T-cell (primary cell): Measurements from ENCODE around the gene PRKAR1B. TPM values are rescaled to one million over a fixed set of nuclear protein-coding genes. Genes with fewer than 3 reads are reported as not detected.

ENCODE experiments used
- ATAC-seq, 4 experiments: fragments of 200-7000 bp in 3 of 4; fragments of 150-1000 bp in 1 of 4; cut with Tn5 transposase; replicated peaks in 1 of 4; 1 replicate in 3 of 4; 2 replicates in 1 of 4; pipeline ENCODE4 v1.10.0; 2021; ENCODE audit warnings: moderate library complexity in 3 of 4, mild to moderate bottlenecking in 2 of 4, moderate number of reproducible peaks in 1 of 4
- CTCF ChIA-PET, 2 donors: fragments of 300-600 bp; sonication (Branson Sonifier 250); formaldehyde crosslinking; loops; one replicate each; lab custom pipeline; 2022; ENCODE audit warnings: antibody characterized with exemption in 2 of 2; lab: Charles Lee
- POLR2A ChIA-PET, 2 donors: fragments of 300-600 bp; sonication (Branson Sonifier 250); formaldehyde crosslinking; loops; one replicate each; lab custom pipeline; 2022; ENCODE audit warnings: antibody characterized with exemption in 2 of 2; lab: Charles Lee
- DNase-seq, 35 experiments: peaks; one replicate each; pipeline versions ENCODE4 v3.0.0 to v3.0.0-alpha.2; 2013 to 2023
- H3K27ac ChIP-seq: one replicate; pipeline ENCODE4 v1.5.1; 2013; ENCODE audit warnings: low read length
- H3K27me3 ChIP-seq, 2 experiments: replicated peaks in 1 of 2; 1 replicate in 1 of 2; 2 replicates in 1 of 2; pipeline versions ENCODE4 v1.6.1 to v1.7.0; 2013; ENCODE audit warnings: low read length in 1 of 2, mixed read lengths in 1 of 2; ENCODE audit not compliant: control insufficient read depth in 2 of 2, insufficient read depth in 2 of 2; ENCODE audit errors: extremely low read depth in 1 of 2
- H3K36me3 ChIP-seq, 2 donors: 1 replicate in 1 of 2; 2 replicates in 1 of 2; pipeline versions ENCODE4 v1.6.1 to v1.7.0; 2013; ENCODE audit warnings: low read length in 1 of 2; ENCODE audit not compliant: control insufficient read depth in 2 of 2, insufficient read depth in 1 of 2; ENCODE audit errors: extremely low read depth in 1 of 2
- H3K4me1 ChIP-seq, 2 experiments: 1 replicate in 1 of 2; 2 replicates in 1 of 2; pipeline versions ENCODE4 v1.6.1 to v1.7.0; 2013; ENCODE audit warnings: low read length in 2 of 2, mixed read lengths in 1 of 2; ENCODE audit not compliant: insufficient read depth in 2 of 2, control insufficient read depth in 1 of 2; ENCODE audit errors: extremely low read depth in 1 of 2
- H3K4me3 ChIP-seq, 2 donors: 1 replicate in 1 of 2; 2 replicates in 1 of 2; pipeline versions ENCODE4 v1.5.1 to v1.7.0; 2013; ENCODE audit warnings: mild to moderate bottlenecking in 2 of 2, low read length in 1 of 2, moderate library complexity in 1 of 2; ENCODE audit not compliant: control insufficient read depth in 1 of 2; ENCODE audit errors: extremely low read depth in 1 of 2
- H3K9me3 ChIP-seq: 2 replicates; pipeline ENCODE4 v1.7.0; 2013
- H3K27ac Mint-ChIP-seq, 2 donors: one replicate each; pipeline ENCODE4 v1.8.0; 2020 to 2021; ENCODE audit warnings: mild to moderate bottlenecking in 2 of 2, mixed read lengths in 2 of 2
- H3K27me3 Mint-ChIP-seq, 2 donors: one replicate each; pipeline ENCODE4 v1.8.0; 2021 to 2022; ENCODE audit warnings: mixed read lengths in 2 of 2
- H3K36me3 Mint-ChIP-seq: one replicate; pipeline ENCODE4 v1.8.0; 2021; ENCODE audit warnings: mixed read lengths
- H3K4me1 Mint-ChIP-seq, 3 donors: one replicate each; pipeline ENCODE4 v1.8.0; 2020 to 2022; ENCODE audit warnings: mixed read lengths in 3 of 3, mild to moderate bottlenecking in 1 of 3
- H3K4me3 Mint-ChIP-seq, 3 donors: one replicate each; pipeline ENCODE4 v1.8.0; 2020 to 2022; ENCODE audit warnings: mild to moderate bottlenecking in 3 of 3, mixed read lengths in 3 of 3, moderate library complexity in 3 of 3
- H3K9me3 Mint-ChIP-seq, 3 donors: one replicate each; pipeline ENCODE4 v1.8.0; 2020 to 2022; ENCODE audit warnings: mixed read lengths in 3 of 3
- WGBS: methylation state at CpG from one replicate; pipeline ENCODE4 v1.1.5; 2013; ENCODE audit warnings: missing lambda C conversion rate; ENCODE audit not compliant: insufficient coverage; 5-methylcytosine and 5-hydroxymethylcytosine counted together
- total RNA-seq, 35 experiments: library from RNA in 6 of 35; stranded (reverse) in 6 of 35; fragments of 120-200 nt in 1 of 35; gene quantifications; one replicate each; pipeline versions ENCODE4 v1.2.1 to v1.2.4 and lab custom pipeline; 2013 to 2026

PRKAR1B gene
- total RNA-seq (10 to 100 TPM; 20.7 to 35.4 (median 24.4) TPM), total RNA-seq (lab: John Stamatoyannopoulos, UW) (9.8 to 52.8 (median 21.0) reads per million in 29 experiments)
- 9.2 TPM for total RNA-seq (2013)

DNA sequence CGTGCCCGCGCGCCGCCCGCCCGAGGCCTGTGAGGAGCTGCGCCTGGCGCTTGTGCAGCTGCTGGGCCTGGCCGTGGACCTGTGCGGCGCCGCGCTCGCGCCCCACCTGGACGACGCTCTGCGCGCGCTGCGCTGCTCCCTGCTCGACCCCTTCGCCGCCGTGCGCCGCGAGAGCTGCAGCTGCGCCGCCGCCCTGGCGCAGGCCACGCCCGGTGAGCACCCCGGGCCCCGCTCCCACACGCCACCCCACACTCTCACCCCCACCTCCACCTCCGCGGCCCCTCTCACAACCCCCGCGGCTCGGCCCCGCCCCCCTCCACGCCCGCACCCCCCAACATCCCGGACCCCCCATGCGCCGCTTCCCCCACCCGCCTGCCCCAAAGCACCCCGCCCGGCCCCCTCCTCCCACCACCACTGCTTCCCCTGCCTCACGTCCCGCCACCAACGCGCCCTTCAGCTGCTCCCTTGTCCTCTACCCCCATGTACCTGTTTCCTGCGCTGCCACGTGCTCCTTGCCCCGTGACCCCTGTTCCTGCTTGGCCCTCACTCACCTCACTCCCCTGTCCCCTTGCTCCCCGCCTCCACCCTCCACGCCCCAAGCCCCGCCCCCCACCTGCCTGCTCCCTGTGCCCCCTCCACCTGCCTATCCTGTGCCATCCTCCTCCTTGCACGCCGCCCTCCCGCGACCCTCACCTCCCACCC lies at the start of gene PRKAR1B:
Gene PRKAR1B, minus strand, starts transcription at position 178 of the 702 bp plus-strand sequence. CDS start 15,776 bp downstream, outside the sequence.
- Histone ChIP-seq H3K36me3 (peaks cover 0 to 3% of the 10 kb centered on the region in 2 donors), H3K9me3 (no peaks in the 10 kb centered on the region), H3K27ac (peak within 1 kb of the TSS; percentile 56), H3K4me1 (peaks cover 4 to 26% of the 10 kb centered on the region in 2 experiments), H3K27me3 (no peaks in the 10 kb centered on the region), H3K4me3 (peak within 1 kb of the TSS; percentile 77 to 88)
- DNase-seq (peak in 14 of 35 experiments; percentile 14 to 50 (median 24)), ATAC-seq (peak; percentile 59 to 74 (median 63))
- H3K27ac Mint-ChIP-seq = peak within 1 kb of the TSS; percentile 63 to 69
- H3K27me3 Mint-ChIP-seq = no peaks in the 10 kb centered on the region
- ChIA-PET CTCF (no interaction called here), POLR2A (no interaction called here)
- 0% methylated on average over 30 of the region's 66 CpGs for WGBS
- H3K4me1 Mint-ChIP-seq = peaks cover 20 to 34% (median 24%) of the 10 kb centered on the region in 3 donors
- no peaks in the 10 kb centered on the region for H3K9me3 Mint-ChIP-seq
- peak within 1 kb of the TSS; percentile 70 to 84 (median 80) for H3K4me3 Mint-ChIP-seq
- H3K36me3 Mint-ChIP-seq = peaks cover 24% of the 10 kb centered on the region

- H3K36me3 ChIP-seq = peaks cover 21 to 24% of the 10 kb centered on the region in 2 donors
- DNase-seq (no peak), ATAC-seq (no peak)
- H3K4me3 ChIP-seq = no peak overlapping the region
- H3K27ac ChIP-seq = no peak overlapping the region
- no peak overlapping the region for H3K4me3 Mint-ChIP-seq
- H3K27me3 ChIP-seq = no peaks in the 10 kb centered on the region
- 95% methylated on average over 5 of the region's 10 CpGs for whole genome bisulfite sequencing
- H3K9me3 ChIP-seq = no peaks in the 10 kb centered on the region
- no peaks in the 10 kb centered on the region for H3K4me1 ChIP-seq
- ChIA-PET POLR2A (no interaction called here), CTCF (no interaction called here)
- no peaks in the 10 kb centered on the region for H3K4me1 Mint-ChIP-seq
- no peak overlapping the region for H3K27ac Mint-ChIP-seq
- no peaks in the 10 kb centered on the region for H3K9me3 Mint-ChIP-seq
- H3K27me3 Mint-ChIP-seq = no peaks in the 10 kb centered on the region
- peaks cover 17% of the 10 kb centered on the region for H3K36me3 Mint-ChIP-seq
Measured at GRCh38 chr7:776381-776780, 49.3 kb upstream of the PRKAR1B start.

- H3K27ac Mint-ChIP-seq = no peak overlapping the region
Measured at GRCh38 chr7:774161-775109, 47.4 kb upstream of the PRKAR1B start.

DNA sequence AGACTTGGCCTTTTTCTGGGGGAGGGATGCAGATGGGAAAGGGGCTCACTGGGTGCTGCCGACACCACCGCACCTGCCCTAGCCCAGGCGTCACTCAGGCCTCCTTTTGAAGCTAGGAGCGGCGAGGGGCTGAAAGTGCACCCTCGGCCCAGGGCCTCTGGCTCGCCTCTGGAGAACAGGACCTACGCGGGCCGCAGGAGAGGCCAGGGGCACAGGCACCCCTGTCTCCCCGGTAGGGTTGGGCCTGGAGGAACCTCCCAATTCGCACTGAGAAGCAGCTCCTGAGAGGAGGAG lies 46.5 kb upstream of the PRKAR1B start:
- ATAC-seq (no peak), DNase-seq (no peak)
- ChIA-PET CTCF (no interaction called here), POLR2A (no interaction called here)
- H3K27ac ChIP-seq = no peak overlapping the region
- no peaks in the 10 kb centered on the region for H3K27me3 Mint-ChIP-seq
- H3K9me3 Mint-ChIP-seq = no peaks in the 10 kb centered on the region
- no peak overlapping the region for H3K27ac Mint-ChIP-seq
- 60% methylated on average over 1 of the region's 12 CpGs for WGBS
- H3K4me3 ChIP-seq = no peak overlapping the region
- H3K27me3 ChIP-seq = no peaks in the 10 kb centered on the region
- no peaks in the 10 kb centered on the region for H3K4me1 Mint-ChIP-seq
- no peaks in the 10 kb centered on the region for H3K9me3 ChIP-seq
- H3K4me3 Mint-ChIP-seq = no peak overlapping the region
- H3K36me3 Mint-ChIP-seq = peaks cover 7% of the 10 kb centered on the region
- H3K4me1 ChIP-seq = no peaks in the 10 kb centered on the region
- peaks cover 15 to 22% of the 10 kb centered on the region in 2 donors for H3K36me3 ChIP-seq

More at GRCh38 chr7:774161-775109, 47.4 kb upstream of the PRKAR1B start:
- Mint-ChIP-seq H3K36me3 (peaks cover 7% of the 10 kb centered on the region), H3K27me3 (no peaks in the 10 kb centered on the region), H3K9me3 (no peaks in the 10 kb centered on the region), H3K4me1 (no peaks in the 10 kb centered on the region), H3K4me3 (no peak overlapping the region)
- Histone ChIP-seq H3K4me1 (no peaks in the 10 kb centered on the region), H3K27me3 (no peaks in the 10 kb centered on the region), H3K36me3 (peaks cover 17 to 19% of the 10 kb centered on the region in 2 donors), H3K4me3 (no peak overlapping the region), H3K27ac (no peak overlapping the region), H3K9me3 (no peaks in the 10 kb centered on the region)
- ATAC-seq (peak; percentile 74 to 84 (median 78)), DNase-seq (peak in 34 of 35 experiments; percentile 13 to 72 (median 46))
- 83% methylated on average over 57 of the region's 65 CpGs for WGBS
- ChIA-PET CTCF (no interaction called here), POLR2A (no interaction called here)

DNA sequence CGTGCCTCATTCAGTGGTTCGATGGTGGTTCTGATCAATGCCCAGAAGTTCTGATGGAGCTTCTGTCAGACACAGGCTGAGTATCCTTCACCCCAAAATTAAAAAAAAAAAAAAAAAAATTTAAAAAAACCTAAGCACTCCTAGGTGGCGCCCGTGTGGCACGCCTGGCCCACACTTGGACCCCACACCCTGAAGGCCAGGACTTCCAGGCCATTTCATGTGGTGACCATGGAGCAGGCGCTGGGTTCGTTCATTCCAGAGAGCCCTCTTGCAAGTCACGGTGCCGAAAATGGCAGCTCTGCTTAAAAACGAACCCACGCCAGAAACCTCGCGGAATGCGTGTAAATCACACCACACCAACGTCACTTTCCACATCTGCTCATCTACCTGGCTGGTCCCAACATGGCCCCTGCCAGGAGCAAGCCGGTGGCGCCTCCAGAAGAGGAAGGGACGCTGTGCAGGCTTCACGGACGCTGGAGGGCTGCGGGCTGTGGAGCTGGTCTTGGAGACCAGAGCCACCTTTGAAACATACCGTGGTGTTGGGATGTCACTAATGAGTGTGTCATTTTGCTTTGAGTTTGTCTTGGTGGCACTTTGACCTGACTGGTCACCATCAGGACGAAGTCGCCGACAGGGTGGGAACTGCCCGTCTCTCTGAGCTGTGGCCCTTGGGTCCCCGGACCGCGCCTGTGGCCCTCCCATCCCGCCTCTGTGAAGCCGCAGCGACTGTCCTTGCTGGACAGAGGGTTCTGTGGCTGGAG lies 46.0 kb upstream of the PRKAR1B start:
- no peaks in the 10 kb centered on the region for H3K27me3 ChIP-seq
- H3K9me3 ChIP-seq = no peaks in the 10 kb centered on the region
- WGBS = 98% methylated on average over 19 of the region's 32 CpGs
- CTCF ChIA-PET = no interaction called here
- no peak overlapping the region for H3K4me3 ChIP-seq
- H3K4me1 Mint-ChIP-seq = no peaks in the 10 kb centered on the region
- DNase-seq = no peak
- peaks cover 14 to 20% of the 10 kb centered on the region in 2 donors for H3K36me3 ChIP-seq
- H3K36me3 Mint-ChIP-seq = peaks cover 11% of the 10 kb centered on the region
- H3K9me3 Mint-ChIP-seq = no peaks in the 10 kb centered on the region
- no peaks in the 10 kb centered on the region for H3K27me3 Mint-ChIP-seq
- H3K27ac Mint-ChIP-seq = no peak overlapping the region
- H3K4me1 ChIP-seq = no peaks in the 10 kb centered on the region
- POLR2A ChIA-PET = interaction anchor here in 1 of 2 donors (0.6 kb wide), 1 partner anchor 457 kb away, joined by 8 read pairs; no protein-coding TSS in a partner anchor
- ATAC-seq = no peak
- no peak overlapping the region for H3K27ac ChIP-seq
- H3K4me3 Mint-ChIP-seq = no peak overlapping the region

GRCh38 chr7:772392-772791 lies 45.3 kb upstream of the PRKAR1B start:
- Mint-ChIP-seq H3K9me3 (no peaks in the 10 kb centered on the region), H3K27me3 (no peaks in the 10 kb centered on the region), H3K4me3 (no peak overlapping the region), H3K4me1 (peaks cover 0 to 1% (median 0%) of the 10 kb centered on the region in 3 donors), H3K36me3 (peaks cover 12% of the 10 kb centered on the region), H3K27ac (no peak overlapping the region)
- no peaks in the 10 kb centered on the region for H3K27me3 ChIP-seq
- POLR2A ChIA-PET = interaction anchor here in 1 of 2 donors (0.6 kb wide), 1 partner anchor 456 kb away, joined by 8 read pairs; no protein-coding TSS in a partner anchor
- H3K9me3 ChIP-seq = no peaks in the 10 kb centered on the region
- no peak overlapping the region for H3K4me3 ChIP-seq
- H3K4me1 ChIP-seq = no peaks in the 10 kb centered on the region
- DNase-seq = no peak
- 96% methylated on average over 13 of the region's 13 CpGs for WGBS
- H3K27ac ChIP-seq = no peak overlapping the region
- CTCF ChIA-PET = no interaction called here
- H3K36me3 ChIP-seq = peaks cover 9 to 20% of the 10 kb centered on the region in 2 donors
- ATAC-seq = no peak
